Smooth muscle cell (in vitro differentiated cells): ENCODE measurements around the gene MN1. TPM values are rescaled to one million over a fixed set of nuclear protein-coding genes. Genes with fewer than 3 reads are reported as not detected.

ENCODE experiments used
- DNase-seq: peaks from one replicate; lab custom pipeline; 2025; ENCODE audit not compliant: unreplicated experiment; lab: John Stamatoyannopoulos, UW
- H2AFZ ChIP-seq: fragments of 200-600 bp; sonication (generic); 2 replicates; pipeline ENCODE4 v1.6.0; 2016; ENCODE audit warnings: antibody characterized with exemption, low read depth, mild to moderate bottlenecking
- H3F3A ChIP-seq: fragments of 200-600 bp; sonication (generic); 2 replicates; pipeline ENCODE4 v1.6.0; 2017; ENCODE audit warnings: antibody characterized with exemption, low read depth
- H3K27ac ChIP-seq: fragments of 200-600 bp; sonication (generic); 2 replicates; pipeline ENCODE4 v1.5.1; 2016; ENCODE audit warnings: low read depth, mild to moderate bottlenecking
- H3K27me3 ChIP-seq: fragments of 200-600 bp; sonication (generic); 2 replicates; pipeline ENCODE4 v1.6.1; 2016; ENCODE audit warnings: low read depth, mild to moderate bottlenecking
- H3K36me3 ChIP-seq: fragments of 200-600 bp; sonication (generic); 2 replicates; pipeline ENCODE4 v1.5.1; 2016; ENCODE audit warnings: low read depth
- H3K4me1 ChIP-seq: fragments of 200-600 bp; sonication (generic); 2 replicates; pipeline ENCODE4 v1.5.1; 2016; ENCODE audit warnings: low read depth
- H3K4me2 ChIP-seq: fragments of 200-600 bp; sonication (generic); 2 replicates; pipeline ENCODE4 v1.6.0; 2016; ENCODE audit warnings: mild to moderate bottlenecking
- H3K4me3 ChIP-seq: fragments of 200-600 bp; sonication (generic); 2 replicates; pipeline ENCODE4 v1.5.1; 2016; ENCODE audit warnings: mild to moderate bottlenecking
- H3K79me2 ChIP-seq: fragments of 200-600 bp; sonication (generic); 2 replicates; pipeline ENCODE4 v1.6.0; 2016; ENCODE audit warnings: low read depth, mild to moderate bottlenecking
- H3K9ac ChIP-seq: fragments of 200-600 bp; sonication (generic); 2 replicates; pipeline ENCODE4 v1.6.0; 2016; ENCODE audit warnings: low read depth
- H3K9me3 ChIP-seq: fragments of 200-600 bp; sonication (generic); replicated peaks from 2 replicates; pipeline ENCODE4 v1.5.1; 2016; ENCODE audit warnings: low read depth
- H4K20me1 ChIP-seq: fragments of 200-600 bp; sonication (generic); 2 replicates; pipeline ENCODE4 v1.6.0; 2016; ENCODE audit warnings: low read depth
- CTCF ChIP-seq: fragments of 200-600 bp; sonication (generic); IDR thresholded peaks from 2 replicates; pipeline ENCODE4 v1.5.1; 2017; ENCODE audit warnings: borderline replicate concordance, mild to moderate bottlenecking, antibody characterized with exemption; ENCODE audit not compliant: insufficient read depth, poor library complexity, severe bottlenecking
- WGBS: methylation state at CpG from one replicate; pipeline ENCODE4 v1.1.7; 2016; ENCODE audit warnings: low lambda C conversion rate; 5-methylcytosine and 5-hydroxymethylcytosine counted together
- polyA plus RNA-seq: library from polyadenylated mRNA; unstranded; fragments of >200 nt; fragmentation: Nextera tagmentation; extraction: Ambion mirVana; gene quantifications from 2 replicates; pipeline ENCODE4 v1.2.1, GENCODE V29; 2016
- total RNA-seq: library from RNA; depleted of rRNA; stranded (reverse); fragments of >200 nt; gene quantifications from 2 replicates; pipeline ENCODE4 v1.2.3, GENCODE V29; 2014

The MN1 gene
- total and polyA plus RNA-seq, 2 experiments from 2014 or later, result 0.98 to 3.3 TPM

- Histone ChIP-seq H3F3A (no peaks in the 10 kb centered on the region), H4K20me1 (no peaks in the 10 kb centered on the region), H2AFZ (no peak overlapping the region), H3K4me3 (no peak overlapping the region), H3K4me2 (no peak overlapping the region), H3K27me3 (no peaks in the 10 kb centered on the region), H3K27ac (no peak overlapping the region), H3K4me1 (no peaks in the 10 kb centered on the region), H3K9me3 (no peaks in the 10 kb centered on the region), H3K36me3 (no peaks in the 10 kb centered on the region), H3K79me2 (no peaks in the 10 kb centered on the region), H3K9ac (no peak overlapping the region)
- TF ChIP-seq CTCF, result no peak
- DNase-seq, result no peak
- 74% methylated on average over 3 of the region's 3 CpGs for WGBS
Observed at GRCh38 chr22:27769012-27769411, 32.5 kb downstream of the MN1 start.

- no peaks in the 10 kb centered on the region for H4K20me1 ChIP-seq
Observed at GRCh38 chr22:27768027-27768653, 33.4 kb downstream of the MN1 start.

GRCh38 chr22:27766679-27767078, 34.9 kb downstream of the MN1 start:
- no peak for TF ChIP-seq CTCF
- WGBS, result 95% methylated on average over 3 of the region's 3 CpGs
- DNase-seq, result no peak
- Histone ChIP-seq H3K4me3 (no peak overlapping the region), H3K79me2 (no peaks in the 10 kb centered on the region), H2AFZ (no peak overlapping the region), H3K27me3 (no peaks in the 10 kb centered on the region), H3K4me2 (no peak overlapping the region), H4K20me1 (no peaks in the 10 kb centered on the region), H3K4me1 (no peaks in the 10 kb centered on the region), H3F3A (no peaks in the 10 kb centered on the region), H3K36me3 (no peaks in the 10 kb centered on the region), H3K9me3 (no peaks in the 10 kb centered on the region), H3K27ac (no peak overlapping the region), H3K9ac (no peak overlapping the region)

More at GRCh38 chr22:27768027-27768653, 33.4 kb downstream of the MN1 start:
- 85% methylated on average over 2 of the region's 2 CpGs for WGBS
- H3K27ac ChIP-seq, result no peak overlapping the region
- no peak overlapping the region for H3K4me3 ChIP-seq
- no peak overlapping the region for H2AFZ ChIP-seq
- no peak for DNase-seq
- no peak for TF ChIP-seq CTCF
- no peaks in the 10 kb centered on the region for H3K4me1 ChIP-seq
- H3K9me3 ChIP-seq, result no peaks in the 10 kb centered on the region
- H3F3A ChIP-seq, result no peaks in the 10 kb centered on the region
- no peak overlapping the region for H3K4me2 ChIP-seq
- no peak overlapping the region for H3K9ac ChIP-seq
- no peaks in the 10 kb centered on the region for H3K27me3 ChIP-seq
- H3K36me3 ChIP-seq, result no peaks in the 10 kb centered on the region
- no peaks in the 10 kb centered on the region for H3K79me2 ChIP-seq

- Histone ChIP-seq H2AFZ (no peak overlapping the region), H3K9ac (no peak overlapping the region), H3K4me3 (no peak overlapping the region), H3K36me3 (no peaks in the 10 kb centered on the region), H3K4me2 (no peak overlapping the region), H3F3A (no peaks in the 10 kb centered on the region), H3K27ac (no peak overlapping the region), H3K9me3 (no peaks in the 10 kb centered on the region), H3K27me3 (no peaks in the 10 kb centered on the region), H3K4me1 (no peaks in the 10 kb centered on the region), H4K20me1 (no peaks in the 10 kb centered on the region), H3K79me2 (no peaks in the 10 kb centered on the region)
- 94% methylated on average over 15 of the region's 15 CpGs for WGBS
- no peak for DNase-seq
- no peak for TF ChIP-seq CTCF
Observed at GRCh38 chr22:27765706-27766291, 35.8 kb downstream of the MN1 start.
